ENCODE data around the gene DGCR6L. TPM values are rescaled to one million over a fixed set of nuclear protein-coding genes. Genes with fewer than 3 reads are reported as not detected.
"Not testable (repeated sequence)": the region's sequence is repeated elsewhere in the genome, so short reads cannot be mapped to it uniquely, and the experiment has no call there.

DGCR6L gene
- total and polyA plus RNA-seq, 5 experiments from 2014 or later: 36.1 to 144 (median 104) TPM

DNA sequence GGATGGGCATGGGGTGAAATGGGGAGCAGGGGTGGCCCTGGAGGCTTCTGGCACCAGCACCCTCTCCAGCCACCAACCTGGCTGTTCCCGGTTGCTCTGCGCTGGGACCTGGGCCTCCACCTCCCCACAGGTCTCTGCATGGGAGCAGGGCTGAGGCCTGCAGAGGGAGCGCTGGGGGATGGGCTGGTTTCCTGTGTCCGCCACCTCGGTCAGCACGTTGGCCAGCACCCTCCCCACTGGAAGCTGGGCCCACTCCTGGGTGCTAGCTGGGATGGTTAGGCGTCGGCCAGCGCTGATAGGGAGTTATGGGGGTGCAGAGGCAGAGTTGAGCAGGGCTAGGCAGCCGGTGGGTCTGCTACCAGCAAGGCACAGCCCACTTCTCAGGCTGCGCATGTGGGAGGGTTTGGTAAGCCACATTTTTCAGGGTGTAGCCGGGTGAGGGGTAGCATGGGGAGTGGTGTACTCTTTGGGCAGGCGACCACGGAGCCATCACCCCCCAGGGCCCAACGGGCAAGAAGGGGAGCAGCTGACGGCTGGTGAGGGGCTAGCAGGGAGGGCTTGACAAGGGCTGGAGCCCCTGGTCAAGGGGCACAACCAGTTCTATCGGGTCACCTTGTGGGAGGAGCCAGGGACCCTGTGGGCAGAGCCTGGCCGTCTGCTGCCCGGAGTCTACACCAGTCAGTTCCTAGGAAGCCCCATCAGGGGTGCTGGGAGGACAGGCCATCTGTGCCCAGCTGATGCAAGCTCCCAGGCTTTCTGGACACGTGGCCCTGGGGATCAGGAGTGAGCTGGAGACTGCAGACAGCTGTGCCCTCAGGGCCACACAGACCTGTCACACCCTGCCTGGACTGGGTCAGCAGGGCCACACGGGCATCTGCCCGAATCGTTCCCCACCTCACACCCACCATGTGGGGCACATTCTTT is 49.4 kb downstream of the DGCR6L start:
- H3K27me3 Mint-ChIP-seq, H3K27ac Mint-ChIP-seq, POLR2A ChIA-PET, ATAC-seq, DNase-seq, H3K9me3 Mint-ChIP-seq, H3K36me3 Mint-ChIP-seq: not testable (repeated sequence)
- peak overlapping the region in 1 of 10 donors; percentile 7 for H3K4me3 Mint-ChIP-seq
- H3K4me1 Mint-ChIP-seq: peaks cover 7 to 14% (median 11%) of the 10 kb centered on the region in 4 donors

DNA sequence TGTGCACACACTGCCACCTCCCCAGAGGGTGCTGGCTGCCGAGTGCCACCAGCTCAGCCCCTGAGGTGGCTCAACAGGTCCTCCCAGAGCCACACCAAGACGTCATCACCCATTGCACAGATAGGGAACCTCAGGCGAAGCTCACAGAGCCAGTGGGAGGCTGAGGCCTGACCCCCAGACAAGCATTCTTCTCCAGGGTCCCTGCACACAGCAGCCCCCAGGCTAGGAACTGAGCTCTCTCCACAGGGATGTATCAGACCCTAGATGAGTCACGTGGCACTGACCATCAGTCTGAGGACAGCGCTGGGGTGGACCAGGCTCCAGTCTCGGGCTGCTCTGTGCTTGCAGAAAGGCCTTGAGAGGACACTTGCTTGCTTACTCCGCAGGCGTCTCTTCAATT is 50.2 kb downstream of the DGCR6L start:
- Mint-ChIP-seq H3K4me3 (peak overlapping the region in 1 of 10 donors; percentile 37), H3K4me1 (peaks cover 7 to 14% (median 11%) of the 10 kb centered on the region in 4 donors)
- POLR2A ChIA-PET, DNase-seq, H3K27me3 Mint-ChIP-seq, H3K9me3 Mint-ChIP-seq, ATAC-seq, H3K27ac Mint-ChIP-seq, H3K36me3 Mint-ChIP-seq: not testable (repeated sequence)

DNA sequence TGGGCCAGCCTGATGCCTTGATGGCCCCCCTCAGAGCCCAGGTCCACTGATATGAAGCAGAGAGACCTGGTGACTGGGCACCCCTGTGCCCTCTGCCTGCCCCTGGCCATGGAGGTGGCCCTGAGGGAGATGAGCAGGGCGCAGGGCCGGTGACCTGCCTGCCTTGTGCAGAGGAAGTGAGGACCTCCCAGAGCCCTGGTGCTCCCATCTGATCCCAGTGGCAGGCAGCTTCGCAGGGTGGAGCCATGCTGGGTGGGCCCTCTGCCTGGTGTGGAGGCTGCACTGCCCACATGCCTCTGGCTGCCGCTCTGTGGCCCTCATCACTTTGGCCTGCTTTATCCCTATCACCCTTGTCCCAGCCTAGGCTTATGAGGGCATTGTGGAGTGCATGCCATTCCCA is 50.7 kb downstream of the DGCR6L start:
- H3K27me3 Mint-ChIP-seq, DNase-seq, H3K9me3 Mint-ChIP-seq, ATAC-seq, H3K36me3 Mint-ChIP-seq: not testable (repeated sequence)
- POLR2A ChIA-PET: interaction anchor here (1.1 kb wide), 1 partner anchor 24 kb away, joined by 4 read pairs; no protein-coding TSS in a partner anchor
- Mint-ChIP-seq H3K27ac (peak overlapping the region in 1 of 10 donors; percentile 79), H3K4me1 (peaks cover 7 to 18% (median 11%) of the 10 kb centered on the region in 4 donors), H3K4me3 (peak overlapping the region in 7 of 10 donors; percentile 62 to 86 (median 72))

DNA sequence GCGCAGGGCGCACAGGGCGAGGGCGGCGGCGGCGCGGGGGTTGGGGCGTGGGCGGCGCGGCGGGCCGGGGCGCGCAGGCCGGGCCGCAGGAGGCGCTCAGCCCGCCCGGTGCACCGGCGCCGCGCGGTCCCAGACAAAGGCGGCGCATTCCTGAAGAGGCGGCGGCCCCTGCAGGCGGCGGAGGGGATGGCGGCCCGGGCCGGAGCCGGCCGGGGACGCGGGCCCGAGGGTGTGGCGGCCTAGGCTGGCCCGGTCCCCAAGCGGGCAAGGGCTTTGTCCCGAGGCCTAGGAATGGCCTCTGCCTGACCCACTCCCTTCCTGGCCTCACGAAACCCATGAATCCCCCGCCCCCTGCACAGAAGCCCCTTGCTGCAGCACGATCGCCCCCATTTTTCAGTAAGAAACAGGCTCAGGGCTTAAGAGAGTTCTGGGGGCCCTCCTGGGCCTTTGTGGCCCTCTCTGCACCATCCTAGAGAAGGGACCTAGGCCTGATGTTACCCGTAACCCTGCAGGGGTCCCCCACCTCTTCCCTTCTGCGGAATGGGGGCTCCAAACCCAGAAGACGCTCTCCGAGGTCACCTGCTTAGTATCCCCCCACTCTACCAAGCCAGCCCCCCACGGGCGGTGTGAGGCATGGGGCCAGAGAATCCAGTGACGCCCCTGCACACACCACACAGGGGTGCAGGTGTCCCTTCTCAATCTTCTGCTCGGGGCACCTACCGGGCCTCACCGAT is 51.4 kb downstream of the DGCR6L start, which contains the start of gene RTN4R:
Gene RTN4R, minus strand, starts transcription at position 40 of the 734 bp plus-strand sequence. CDS start 226 bp downstream, outside the sequence.
- no peaks in the 10 kb centered on the region for H3K27me3 Mint-ChIP-seq
- H3K27ac Mint-ChIP-seq: peak within 1 kb of the TSS in 6 of 10 donors; percentile 10 to 79 (median 65)
- ATAC-seq: peak; percentile 83 to 90
- peak; percentile 29 to 71 (median 58) for DNase-seq
- peak within 1 kb of the TSS; percentile 65 to 86 (median 76) for H3K4me3 Mint-ChIP-seq
- H3K9me3 Mint-ChIP-seq: peaks cover 0 to 2% (median 0%) of the 10 kb centered on the region in 9 donors
- peaks cover 7 to 22% (median 12%) of the 10 kb centered on the region in 4 donors for H3K4me1 Mint-ChIP-seq
- POLR2A ChIA-PET: interaction anchor here (1.1 kb wide), 1 partner anchor 24 kb away, joined by 4 read pairs; no protein-coding TSS in a partner anchor
- H3K36me3 Mint-ChIP-seq: no peaks in the 10 kb centered on the region

DNA sequence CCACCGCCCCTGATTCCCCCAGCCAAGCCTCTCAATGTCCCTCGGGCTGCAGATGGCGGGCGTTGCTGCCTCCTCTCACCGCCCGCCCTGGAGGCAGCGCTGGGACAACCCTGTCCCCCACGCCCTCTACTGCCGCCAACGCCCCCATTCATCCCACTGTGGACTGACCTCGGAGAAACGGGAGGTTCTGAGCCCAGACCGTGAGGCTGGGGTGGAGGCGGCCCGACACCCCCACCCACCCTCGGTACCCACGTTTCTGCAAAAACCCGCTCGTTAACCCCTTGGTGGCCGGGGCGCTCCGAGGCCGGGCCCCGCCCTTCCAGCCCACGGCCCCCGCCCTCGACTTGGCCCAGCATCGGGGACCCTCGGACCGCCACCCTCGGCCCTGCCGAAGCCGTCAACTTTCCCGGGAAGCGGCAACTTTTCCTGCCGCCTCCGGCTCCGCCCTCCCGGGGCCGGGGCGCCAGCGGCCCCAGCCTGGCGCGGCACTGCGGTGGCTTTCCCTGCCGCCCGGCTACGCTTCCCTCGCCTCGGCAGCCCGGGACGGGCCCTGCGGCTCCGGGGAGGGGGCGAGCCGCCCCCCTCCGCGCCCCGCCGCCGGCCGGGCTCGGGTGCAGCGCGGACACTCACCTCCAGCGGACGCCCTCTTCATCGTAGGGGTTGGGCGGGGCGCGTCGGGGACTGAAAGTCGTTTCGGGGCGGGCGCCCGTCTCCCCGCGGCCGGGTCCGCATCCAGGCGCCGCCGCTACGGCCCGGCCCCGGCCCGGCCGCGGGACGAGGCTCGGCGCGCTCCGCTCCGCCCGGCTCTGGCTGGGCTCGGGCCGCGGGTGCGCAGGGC is 52.2 kb downstream of the DGCR6L start:
- POLR2A ChIA-PET: no interaction called here
- ATAC-seq (peak; percentile 34 to 49), DNase-seq (no peak)
- H3K4me3 Mint-ChIP-seq: peak overlapping the region; percentile 15 to 82 (median 66)
- H3K27ac Mint-ChIP-seq: peak overlapping the region in 3 of 10 donors; percentile 10 to 22 (median 22)
- H3K27me3 Mint-ChIP-seq: no peaks in the 10 kb centered on the region
- H3K9me3 Mint-ChIP-seq: peaks cover 0 to 2% (median 0%) of the 10 kb centered on the region in 9 donors
- peaks cover 7 to 22% (median 12%) of the 10 kb centered on the region in 4 donors for H3K4me1 Mint-ChIP-seq
- no peaks in the 10 kb centered on the region for H3K36me3 Mint-ChIP-seq

DNA sequence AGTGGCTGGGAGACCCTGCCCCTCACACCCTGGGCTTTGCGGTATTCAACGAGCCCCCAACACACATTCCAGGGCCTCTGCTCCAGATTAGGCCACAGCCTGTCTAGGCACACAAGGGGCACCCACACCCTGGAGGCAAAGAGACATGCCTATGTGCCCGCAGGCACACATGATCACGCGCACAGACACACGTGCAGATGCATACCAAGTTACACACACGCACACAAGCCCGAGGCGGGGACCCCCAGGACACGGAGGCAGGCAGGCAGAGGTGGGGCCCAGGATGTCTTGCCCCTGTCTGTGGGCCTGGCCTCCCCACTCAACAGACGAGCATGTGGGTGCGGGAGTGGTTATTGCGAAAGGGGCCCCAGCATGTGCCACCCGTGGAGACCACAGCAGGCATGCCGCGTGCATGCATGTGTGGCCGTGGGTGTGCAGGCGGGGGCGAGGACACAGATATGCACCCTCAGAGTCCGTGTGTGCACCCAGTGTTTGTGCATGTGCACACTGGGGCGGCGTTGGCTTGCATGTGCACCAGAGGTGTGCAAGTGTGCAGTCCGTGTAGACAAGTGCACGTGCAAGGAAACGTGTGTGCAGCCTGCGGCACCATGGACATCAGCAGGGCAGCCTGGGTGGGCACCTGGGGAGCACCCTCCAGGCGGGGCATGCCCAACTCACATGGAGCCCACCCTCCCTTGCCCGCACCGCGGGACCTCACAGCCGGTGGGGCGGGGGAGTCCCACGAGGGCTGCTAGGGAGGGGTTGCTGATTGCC is 53.0 kb downstream of the DGCR6L start:
- H3K4me3 Mint-ChIP-seq: peak overlapping the region; percentile 65 to 85 (median 74)
- H3K36me3 Mint-ChIP-seq, POLR2A ChIA-PET, H3K9me3 Mint-ChIP-seq, H3K27me3 Mint-ChIP-seq: not testable (repeated sequence)
- H3K27ac Mint-ChIP-seq: peak overlapping the region in 7 of 10 donors; percentile 16 to 83 (median 63)
- peaks cover 7 to 22% (median 12%) of the 10 kb centered on the region in 4 donors for H3K4me1 Mint-ChIP-seq
- ATAC-seq (peak; percentile 14 to 30), DNase-seq (peak in 2 of 10 donors; percentile 18 to 19)

DNA sequence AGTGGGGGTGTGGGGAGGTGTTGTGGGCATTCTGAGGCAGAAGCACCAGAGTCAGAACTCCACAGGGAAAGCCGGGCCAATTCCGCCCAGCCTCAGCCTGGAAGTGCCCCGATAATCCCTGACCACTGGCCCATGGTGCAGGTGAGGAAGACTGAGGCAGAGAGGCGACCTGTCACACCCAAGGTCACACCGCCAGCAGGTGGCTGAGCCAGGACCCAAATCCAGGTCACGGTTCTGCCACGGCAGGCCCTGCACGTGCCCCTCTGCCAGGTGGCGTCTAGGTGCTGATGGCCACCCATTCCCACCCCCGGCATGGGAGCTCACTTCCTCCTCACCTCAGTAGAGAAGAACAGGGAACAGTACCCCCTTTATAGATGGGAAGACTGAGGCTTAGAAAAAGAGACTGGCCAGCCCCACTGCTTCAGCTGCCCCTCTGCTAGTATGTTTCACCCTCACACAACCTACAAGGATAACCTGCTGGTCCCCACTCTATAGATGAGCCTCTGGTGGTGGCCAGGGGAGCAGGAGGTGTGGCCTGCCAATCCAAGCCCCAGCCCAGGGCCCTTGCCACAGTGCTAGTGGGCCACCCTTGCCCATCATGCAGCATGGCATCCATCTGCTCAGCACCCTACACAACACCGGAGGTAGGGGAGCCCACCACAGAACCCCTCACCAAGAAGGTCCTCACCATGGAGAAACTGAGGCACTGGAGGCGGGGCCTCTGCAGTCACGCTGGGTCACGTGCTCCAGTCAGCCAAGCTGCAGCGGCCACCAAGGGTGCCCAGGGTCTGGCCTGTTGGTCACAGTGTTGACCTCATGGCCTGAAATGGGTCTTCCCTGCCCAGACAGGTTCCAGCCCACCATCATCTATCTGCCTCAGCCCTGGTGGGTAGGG is 53.8 kb downstream of the DGCR6L start:
- Mint-ChIP-seq H3K27ac (peak overlapping the region in 5 of 10 donors; percentile 24 to 83 (median 66)), H3K4me3 (peak overlapping the region; percentile 61 to 85 (median 72)), H3K4me1 (peaks cover 7 to 22% (median 12%) of the 10 kb centered on the region in 4 donors)
- H3K27me3 Mint-ChIP-seq, ATAC-seq, H3K9me3 Mint-ChIP-seq, DNase-seq, POLR2A ChIA-PET, H3K36me3 Mint-ChIP-seq: not testable (repeated sequence)

DNA sequence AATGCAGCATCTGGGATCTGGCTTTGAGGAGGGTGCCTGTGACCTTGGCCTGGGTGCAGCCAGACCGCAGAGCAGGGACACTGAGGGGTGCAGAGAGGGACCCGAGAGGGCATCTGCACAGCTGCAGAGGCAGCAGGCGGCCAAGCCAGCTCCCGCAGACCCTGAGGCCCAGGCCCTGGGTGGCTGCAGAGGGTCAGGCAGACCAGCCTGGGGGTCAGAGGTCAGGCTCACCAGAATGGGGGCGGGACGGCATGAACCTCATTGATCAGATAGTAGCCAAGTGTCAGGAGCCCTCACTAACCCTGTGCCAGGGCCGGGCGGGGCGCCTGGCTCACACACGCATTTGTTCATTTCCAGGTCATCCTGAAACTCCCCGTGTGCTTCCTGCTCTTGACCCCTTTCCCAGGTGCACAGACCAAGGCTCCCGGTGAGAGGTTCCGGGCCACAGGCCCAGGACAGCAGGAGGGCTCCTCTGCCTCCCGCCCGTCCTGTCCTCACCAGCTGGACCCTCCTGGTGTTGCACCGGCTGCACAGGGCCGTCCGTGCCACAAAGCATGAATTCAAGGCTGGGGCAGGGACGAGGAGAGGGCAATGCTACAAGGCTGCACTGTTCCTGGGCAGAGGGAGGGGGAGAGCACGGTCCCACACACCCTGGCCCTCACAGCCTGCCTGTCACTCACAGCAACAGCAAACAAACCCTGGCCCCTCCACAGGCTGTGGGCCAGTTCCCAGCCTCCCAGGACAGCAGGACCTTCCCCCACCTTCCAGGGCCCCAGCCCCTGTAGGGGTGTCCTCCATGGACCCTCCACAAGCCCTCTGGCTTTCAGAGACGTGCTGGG is 55.0 kb downstream of the DGCR6L start:
- peak overlapping the region in 4 of 10 donors; percentile 15 to 48 (median 28) for H3K27ac Mint-ChIP-seq
- H3K4me3 Mint-ChIP-seq: peak overlapping the region in 3 of 10 donors; percentile 6 to 67 (median 63)
- H3K36me3 Mint-ChIP-seq: no peaks in the 10 kb centered on the region

More for the DNA sequence above, 55.0 kb downstream of the DGCR6L start:
- Mint-ChIP-seq H3K9me3 (peaks cover 0 to 2% (median 0%) of the 10 kb centered on the region in 9 donors), H3K4me1 (peaks cover 7 to 22% (median 12%) of the 10 kb centered on the region in 4 donors), H3K27me3 (no peaks in the 10 kb centered on the region)
- no peak for ATAC-seq
- no peak for DNase-seq
- POLR2A ChIA-PET: interaction anchor here (0.5 kb wide), 1 partner anchor 340 kb away, joined by 6 read pairs; no protein-coding TSS in a partner anchor
